Right atrium auricular region (tissue), 2 donors: ENCODE results near the gene SEC22A. TPM values are rescaled to one million over a fixed set of nuclear protein-coding genes. Genes with fewer than 3 reads are reported as not detected.
A peak's percentile ranks its signal among the peaks of the same experiment; 100 is the strongest.

ENCODE experiments used
- DNase-seq: peaks from one replicate; pipeline ENCODE4 v3.0.0-alpha.2; 2019; ENCODE audit warnings: low spot score
- H3K27ac ChIP-seq, 2 donors: fragments of 200-600 bp; sonication (generic); 1 replicate in 1 of 2; 2 replicates in 1 of 2; pipeline ENCODE4 v1.5.1; 2016 to 2019
- H3K27me3 ChIP-seq, 2 donors: fragments of 200-600 bp; sonication (generic); one replicate each; pipeline versions ENCODE4 v1.5.1 to v1.6.0; 2017 to 2019
- H3K36me3 ChIP-seq: fragments of 200-600 bp; sonication (generic); one replicate; pipeline ENCODE4 v1.5.1; 2016
- H3K4me1 ChIP-seq, 2 donors: fragments of 200-600 bp; sonication (generic); one replicate each; pipeline versions ENCODE4 v1.5.1 to v1.6.0; 2017 to 2019
- H3K4me3 ChIP-seq, 2 donors: fragments of 200-600 bp; sonication (generic); 1 replicate in 1 of 2; 2 replicates in 1 of 2; pipeline ENCODE4 v1.5.1; 2017 to 2019; ENCODE audit warnings: mild to moderate bottlenecking in 1 of 2, moderate library complexity in 1 of 2
- H3K9me3 ChIP-seq, 2 donors: fragments of 200-600 bp; sonication (generic); one replicate each; pipeline ENCODE4 v1.5.1; 2019
- CTCF ChIP-seq, 2 donors: fragments of 200-600 bp; sonication (generic); IDR thresholded peaks; one replicate each; pipeline ENCODE4 v1.5.1; 2019; ENCODE audit warnings: antibody characterized with exemption in 2 of 2
- total RNA-seq, 2 donors: library from RNA; depleted of rRNA; stranded (reverse); fragments of >200 nt; gene quantifications; one replicate each; pipeline ENCODE4 v1.1.0, GENCODE V29; 2016

The SEC22A gene
- total RNA-seq, 2 donors from 2014 or later: 13.7 to 24.2 TPM

GRCh38 chr3:123276346-123277006 lies 74.7 kb downstream of the SEC22A start:
- Histone ChIP-seq H3K27ac (no peak overlapping the region), H3K9me3 (no peaks in the 10 kb centered on the region), H3K4me3 (no peak overlapping the region), H3K27me3 (no peaks in the 10 kb centered on the region), H3K36me3 (no peaks in the 10 kb centered on the region), H3K4me1 (peaks cover 0 to 14% of the 10 kb centered on the region in 2 donors)
- no peak for TF ChIP-seq CTCF (IDR thresholded peaks at IDR 0.05)
- peak; percentile 26 for DNase-seq

GRCh38 chr3:123277106-123277505 lies 75.4 kb downstream of the SEC22A start:
- no peak overlapping the region for H3K27ac ChIP-seq
- DNase-seq: no peak
- no peaks in the 10 kb centered on the region for H3K9me3 ChIP-seq
- no peak overlapping the region for H3K4me3 ChIP-seq
- H3K4me1 ChIP-seq: peaks cover 0 to 8% of the 10 kb centered on the region in 2 donors
- H3K27me3 ChIP-seq: no peaks in the 10 kb centered on the region
- H3K36me3 ChIP-seq: peaks cover 5% of the 10 kb centered on the region
- TF ChIP-seq CTCF (IDR thresholded peaks at IDR 0.05): no peak

GRCh38 chr3:123278446-123278845 lies 76.7 kb downstream of the SEC22A start:
- TF ChIP-seq CTCF (IDR thresholded peaks at IDR 0.05): no peak
- H3K4me3 ChIP-seq: no peak overlapping the region
- no peak overlapping the region for H3K27ac ChIP-seq
- peaks cover 0 to 2% of the 10 kb centered on the region in 2 donors for H3K4me1 ChIP-seq
- peak; percentile 43 for DNase-seq
- peaks cover 18% of the 10 kb centered on the region for H3K36me3 ChIP-seq
- no peaks in the 10 kb centered on the region for H3K27me3 ChIP-seq
- no peaks in the 10 kb centered on the region for H3K9me3 ChIP-seq

GRCh38 chr3:123279121-123279520 lies 77.4 kb downstream of the SEC22A start:
- no peaks in the 10 kb centered on the region for H3K9me3 ChIP-seq
- H3K4me1 ChIP-seq: no peaks in the 10 kb centered on the region
- TF ChIP-seq CTCF (IDR thresholded peaks at IDR 0.05): no peak
- H3K27me3 ChIP-seq: no peaks in the 10 kb centered on the region
- peaks cover 25% of the 10 kb centered on the region for H3K36me3 ChIP-seq
- no peak for DNase-seq
- no peak overlapping the region for H3K27ac ChIP-seq
- no peak overlapping the region for H3K4me3 ChIP-seq

- H3K27ac ChIP-seq: no peak overlapping the region
- no peak overlapping the region for H3K4me3 ChIP-seq
- no peaks in the 10 kb centered on the region for H3K9me3 ChIP-seq
- no peak for DNase-seq
- H3K27me3 ChIP-seq: no peaks in the 10 kb centered on the region
- H3K36me3 ChIP-seq: peaks cover 45% of the 10 kb centered on the region
- H3K4me1 ChIP-seq: peaks cover 0 to 6% of the 10 kb centered on the region in 2 donors
- no peak for TF ChIP-seq CTCF (IDR thresholded peaks at IDR 0.05)
Measured at GRCh38 chr3:123281406-123281805, 79.7 kb downstream of the SEC22A start.

- Histone ChIP-seq H3K4me1 (peaks cover 0 to 6% of the 10 kb centered on the region in 2 donors), H3K27ac (no peak overlapping the region), H3K27me3 (no peaks in the 10 kb centered on the region), H3K4me3 (no peak overlapping the region), H3K9me3 (no peaks in the 10 kb centered on the region), H3K36me3 (peaks cover 45% of the 10 kb centered on the region)
- DNase-seq: no peak
- no peak for TF ChIP-seq CTCF (IDR thresholded peaks at IDR 0.05)
Measured at GRCh38 chr3:123281929-123282328, 80.2 kb downstream of the SEC22A start.
